Measurements from ENCODE around the gene RBP4. TPM values are rescaled to one million over a fixed set of nuclear protein-coding genes. Genes with fewer than 3 reads are reported as not detected.

Gene RBP4
- total RNA-seq, 2 donors from 2014 or later, result 16.2 to 48.2 TPM

DNA sequence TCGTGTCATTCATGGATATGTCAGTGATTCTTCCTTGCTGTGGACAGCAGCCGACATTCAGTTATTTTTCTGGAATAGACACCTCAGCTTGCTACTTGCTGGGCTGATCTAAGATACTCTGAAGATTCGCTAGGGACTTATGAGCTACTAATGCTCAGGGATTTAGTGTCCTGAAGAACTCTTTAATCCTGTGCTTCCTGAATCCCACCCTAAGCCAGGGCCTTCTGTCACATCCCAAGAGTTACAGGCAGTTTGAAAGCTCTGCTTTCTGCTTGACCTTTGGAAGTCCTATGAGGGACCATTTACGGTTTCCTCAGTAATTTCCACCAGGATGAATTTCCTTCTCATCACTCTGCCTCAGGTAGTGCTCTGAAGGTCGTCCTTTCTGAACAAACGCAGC is 11.3 kb upstream of the RBP4 start, which contains the start of gene PDE6C:
PDE6C (plus strand) TSS at position 227 of the 400 bp plus-strand sequence. CDS start 189 bp downstream, outside the sequence.
- no peak for TF ChIP-seq CTCF (IDR thresholded peaks at IDR 0.05)
- DNase-seq (ENCODE audit: low spot score), result no peak

DNA sequence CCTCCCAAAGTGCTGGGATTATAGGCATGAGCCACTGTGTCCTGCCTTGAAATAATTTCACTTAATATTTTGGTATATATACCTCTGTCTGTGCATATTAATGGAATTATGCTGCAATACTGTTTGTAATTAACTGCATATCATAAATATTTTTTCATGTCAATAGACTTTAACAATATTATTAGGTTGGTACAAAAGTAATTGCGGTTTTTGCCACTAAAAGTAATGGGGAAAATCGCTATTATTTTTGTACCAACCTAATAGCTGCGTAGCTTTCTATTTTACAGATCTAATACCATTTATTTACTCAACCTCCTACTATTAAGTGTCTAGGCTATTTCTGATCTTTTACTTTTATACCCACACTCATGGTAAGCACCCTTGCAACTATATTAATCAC is 7.4 kb upstream of the RBP4 start:
- Histone ChIP-seq H3K27ac (no peak overlapping the region), H3K27me3 (no peaks in the 10 kb centered on the region), H3K9me3 (peaks cover 0 to 13% of the 10 kb centered on the region in 2 donors), H3K4me3 (no peak overlapping the region), H3K36me3 (no peaks in the 10 kb centered on the region), H3K4me1 (no peaks in the 10 kb centered on the region)
- TF ChIP-seq CTCF (IDR thresholded peaks at IDR 0.05), result no peak
- no peak for DNase-seq (ENCODE audit: low spot score)

More for the DNA sequence above, 11.3 kb upstream of the RBP4 start, which contains the start of gene PDE6C:
- Histone ChIP-seq H3K27ac (no peak within 1 kb of the TSS), H3K4me3 (no peak within 1 kb of the TSS), H3K9me3 (peaks cover 0 to 7% of the 10 kb centered on the region in 2 donors), H3K36me3 (no peaks in the 10 kb centered on the region), H3K4me1 (no peaks in the 10 kb centered on the region), H3K27me3 (no peaks in the 10 kb centered on the region)

DNA sequence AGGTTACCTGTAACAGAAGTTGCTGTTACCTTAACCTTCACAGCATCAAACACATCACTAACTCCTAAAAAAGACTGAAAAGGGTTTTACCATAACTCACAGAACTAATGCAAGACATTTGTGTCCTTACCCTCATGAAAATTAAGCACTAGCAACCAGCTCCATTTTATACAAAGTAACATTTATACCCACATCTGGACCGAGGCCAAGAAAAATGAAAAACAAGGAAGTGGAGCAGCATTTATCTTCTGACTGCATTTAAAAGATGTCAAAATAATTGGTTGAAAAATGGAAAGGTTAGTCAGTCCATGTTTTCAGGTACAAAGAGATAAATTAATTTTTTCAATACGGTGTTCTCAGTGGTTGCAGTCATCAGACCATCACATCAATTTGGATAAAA is 3.1 kb upstream of the RBP4 start:
- no peaks in the 10 kb centered on the region for H3K36me3 ChIP-seq
- H3K27me3 ChIP-seq, result peaks cover 0 to 8% of the 10 kb centered on the region in 2 donors
- DNase-seq (ENCODE audit: low spot score), result no peak
- no peak for TF ChIP-seq CTCF (IDR thresholded peaks at IDR 0.05)
- no peak overlapping the region for H3K4me3 ChIP-seq
- H3K27ac ChIP-seq, result no peak overlapping the region
- peaks cover 0 to 13% of the 10 kb centered on the region in 2 donors for H3K9me3 ChIP-seq
- peaks cover 0 to 18% of the 10 kb centered on the region in 2 donors for H3K4me1 ChIP-seq

- TF ChIP-seq CTCF (IDR thresholded peaks at IDR 0.05), result no peak
- Histone ChIP-seq H3K4me3 (no peak overlapping the region), H3K27ac (no peak overlapping the region), H3K4me1 (peaks cover 0 to 18% of the 10 kb centered on the region in 2 donors), H3K9me3 (peaks cover 0 to 13% of the 10 kb centered on the region in 2 donors), H3K36me3 (no peaks in the 10 kb centered on the region), H3K27me3 (peaks cover 0 to 8% of the 10 kb centered on the region in 2 donors)
- DNase-seq (ENCODE audit: low spot score), result no peak
These were observed 2.0 kb upstream of the RBP4 start for GRCh38 chr10:93603023-93603422.

DNA sequence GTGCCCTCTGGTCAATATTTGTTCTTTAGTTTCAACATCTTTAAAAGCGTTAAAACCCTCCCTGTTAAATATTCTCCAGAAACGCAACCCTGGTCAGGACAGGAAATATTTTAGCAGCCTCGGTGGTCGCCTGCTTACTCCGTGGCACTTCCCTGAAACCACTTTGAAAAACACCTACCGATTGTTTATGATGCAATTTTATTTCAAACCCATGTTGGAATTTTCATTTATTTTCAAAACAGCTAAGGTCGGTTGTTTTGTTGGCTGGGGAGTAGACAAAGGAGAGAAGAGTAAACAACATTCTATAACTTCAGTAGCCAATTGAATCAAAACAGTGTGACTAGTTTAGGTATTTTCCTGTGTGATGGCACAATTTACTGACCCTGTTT is 733 bp upstream of the RBP4 start:
- TF ChIP-seq CTCF (IDR thresholded peaks at IDR 0.05), result no peak
- Histone ChIP-seq H3K4me3 (no peak overlapping the region), H3K9me3 (peaks cover 0 to under 1% of the 10 kb centered on the region in 2 donors), H3K27ac (no peak overlapping the region), H3K36me3 (no peaks in the 10 kb centered on the region), H3K4me1 (peaks cover 0 to 18% of the 10 kb centered on the region in 2 donors), H3K27me3 (peaks cover 0 to 8% of the 10 kb centered on the region in 2 donors)
- no peak for DNase-seq (ENCODE audit: low spot score)

Measured in right atrium auricular region (tissue), 2 donors.